ENCODE measurements around the gene ATXN10. TPM values are rescaled to one million over a fixed set of nuclear protein-coding genes. Genes with fewer than 3 reads are reported as not detected.

The ATXN10 gene
- total and polyA plus RNA-seq, 10 of the 15 experiments (the other 5 are each of a cell fraction or from before 2014, with no cell fraction given), result 29.2 to 249 (median 146) TPM

DNA sequence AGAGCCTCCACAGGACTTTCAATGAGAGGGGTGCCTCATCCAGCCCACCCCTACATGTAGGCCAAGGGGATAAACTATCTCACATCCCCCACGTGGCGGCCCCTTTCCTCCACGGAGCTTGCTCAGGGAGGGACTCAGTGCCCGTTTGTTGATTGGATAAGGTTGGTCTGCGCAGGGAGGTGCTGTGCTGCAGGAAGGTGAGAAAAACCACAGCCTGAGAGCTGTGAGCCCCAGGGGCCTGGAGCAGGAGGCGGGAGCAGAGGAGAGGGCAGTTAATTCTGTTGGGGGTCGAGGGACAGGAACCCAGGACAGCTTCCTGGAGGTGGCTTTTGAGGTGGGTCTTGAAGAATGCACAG, 31.9 kb upstream of the ATXN10 start:
- ChIA-PET POLR2A (no interaction called here), RAD21 (ENCODE audit: unreplicated experiment) (interaction anchor here (0.6 kb wide), 1 partner anchor 50 kb away, joined by 4 read pairs; no protein-coding TSS in a partner anchor), CTCF (no interaction called here), SMC1A (ENCODE audit: uncharacterized antibody, unreplicated experiment) (no interaction called here)
- no peak overlapping the region; the same call in 1 of the 2 replicates for H2AFZ ChIP-seq (ENCODE audit: control insufficient read depth, low read depth, low read length)
- peaks cover 5% of the 10 kb centered on the region; the same call in 1 of the 2 replicates for H3K4me1 ChIP-seq (ENCODE audit: control insufficient read depth, insufficient read depth, low read length)
- H4K20me1 ChIP-seq (ENCODE audit: control insufficient read depth, insufficient read depth), result no peaks in the 10 kb centered on the region
- 28% methylated on average over 7 of the region's 7 CpGs for WGBS (ENCODE audit: insufficient coverage, insufficient replicate concordance, low lambda C conversion rate, missing lambda C conversion rate)
- no peaks in the 10 kb centered on the region for H3K9me3 ChIP-seq (replicated peaks; ENCODE audit: control insufficient read depth, insufficient read depth, low read length)
- H3K4me3 ChIP-seq, result no peak overlapping the region
- no peak overlapping the region for H3K4me2 ChIP-seq (ENCODE audit: control insufficient read depth, insufficient read depth)
- no peaks in the 10 kb centered on the region for H3K36me3 ChIP-seq (ENCODE audit: control insufficient read depth in 2 of 2, insufficient read depth in 2 of 2, low read length in 1 of 2)
- no TSS peak for BruUV-seq (replicated peaks)
- intact Hi-C loops (cut with micrococcal nuclease; ENCODE audit: unreplicated experiment), result loop anchor here (10.0 kb wide), 1 partner anchor 225 kb away; no protein-coding TSS in a partner anchor
- in situ Hi-C loops (cut with MboI), result loop anchor here (5.0 kb wide), 1 partner anchor 328 kb away; no protein-coding TSS in a partner anchor
- no peak overlapping the region for H3K9ac ChIP-seq (ENCODE audit: control insufficient read depth, insufficient read depth, low read length)
- H3K79me2 ChIP-seq (ENCODE audit: control insufficient read depth, insufficient read depth, low read length), result no peaks in the 10 kb centered on the region
- no peak for DNase-seq (ENCODE audit: low read depth, low spot score)
- no peak for FAIRE-seq
- ATAC-seq, result no peak
- H3K27ac ChIP-seq (ENCODE audit: control insufficient read depth, insufficient read depth), result no peak overlapping the region
- peaks cover 2 to 3% of the 10 kb centered on the region in 2 experiments; a peak in 2 of 4 replicates for H3K27me3 ChIP-seq (replicated peaks in 1 of 2; ENCODE audit: control insufficient read depth in 2 of 2, insufficient read depth in 2 of 2, low read length in 1 of 2)
- TF ChIP-seq CREM (IDR thresholded peaks at IDR 0.05; ENCODE audit: low read depth), result no peak
- no peak for TF ChIP-seq HDAC6 (IDR thresholded peaks at IDR 0.05; ENCODE audit: unreplicated experiment)
- TF ChIP-seq RBBP5 (conservative IDR thresholded peaks at IDR 0.05), result no peak
- TF ChIP-seq NFXL1 (IDR thresholded peaks at IDR 0.05; ENCODE audit: borderline replicate concordance), result no peak
- TF ChIP-seq SMAD5 (IDR thresholded peaks at IDR 0.05; ENCODE audit: low read depth), result no peak
- TF ChIP-seq, protein P1, sequence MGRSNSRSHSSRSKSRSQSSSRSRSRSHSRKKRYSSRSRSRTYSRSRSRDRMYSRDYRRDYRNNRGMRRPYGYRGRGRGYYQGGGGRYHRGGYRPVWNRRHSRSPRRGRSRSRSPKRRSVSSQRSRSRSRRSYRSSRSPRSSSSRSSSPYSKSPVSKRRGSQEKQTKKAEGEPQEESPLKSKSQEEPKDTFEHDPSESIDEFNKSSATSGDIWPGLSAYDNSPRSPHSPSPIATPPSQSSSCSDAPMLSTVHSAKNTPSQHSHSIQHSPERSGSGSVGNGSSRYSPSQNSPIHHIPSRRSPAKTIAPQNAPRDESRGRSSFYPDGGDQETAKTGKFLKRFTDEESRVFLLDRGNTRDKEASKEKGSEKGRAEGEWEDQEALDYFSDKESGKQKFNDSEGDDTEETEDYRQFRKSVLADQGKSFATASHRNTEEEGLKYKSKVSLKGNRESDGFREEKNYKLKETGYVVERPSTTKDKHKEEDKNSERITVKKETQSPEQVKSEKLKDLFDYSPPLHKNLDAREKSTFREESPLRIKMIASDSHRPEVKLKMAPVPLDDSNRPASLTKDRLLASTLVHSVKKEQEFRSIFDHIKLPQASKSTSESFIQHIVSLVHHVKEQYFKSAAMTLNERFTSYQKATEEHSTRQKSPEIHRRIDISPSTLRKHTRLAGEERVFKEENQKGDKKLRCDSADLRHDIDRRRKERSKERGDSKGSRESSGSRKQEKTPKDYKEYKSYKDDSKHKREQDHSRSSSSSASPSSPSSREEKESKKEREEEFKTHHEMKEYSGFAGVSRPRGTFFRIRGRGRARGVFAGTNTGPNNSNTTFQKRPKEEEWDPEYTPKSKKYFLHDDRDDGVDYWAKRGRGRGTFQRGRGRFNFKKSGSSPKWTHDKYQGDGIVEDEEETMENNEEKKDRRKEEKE (IDR thresholded peaks at IDR 0.05), result no peak
- TF ChIP-seq NR2F1 (conservative IDR thresholded peaks at IDR 0.05), result no peak
- TF ChIP-seq, protein P2, sequence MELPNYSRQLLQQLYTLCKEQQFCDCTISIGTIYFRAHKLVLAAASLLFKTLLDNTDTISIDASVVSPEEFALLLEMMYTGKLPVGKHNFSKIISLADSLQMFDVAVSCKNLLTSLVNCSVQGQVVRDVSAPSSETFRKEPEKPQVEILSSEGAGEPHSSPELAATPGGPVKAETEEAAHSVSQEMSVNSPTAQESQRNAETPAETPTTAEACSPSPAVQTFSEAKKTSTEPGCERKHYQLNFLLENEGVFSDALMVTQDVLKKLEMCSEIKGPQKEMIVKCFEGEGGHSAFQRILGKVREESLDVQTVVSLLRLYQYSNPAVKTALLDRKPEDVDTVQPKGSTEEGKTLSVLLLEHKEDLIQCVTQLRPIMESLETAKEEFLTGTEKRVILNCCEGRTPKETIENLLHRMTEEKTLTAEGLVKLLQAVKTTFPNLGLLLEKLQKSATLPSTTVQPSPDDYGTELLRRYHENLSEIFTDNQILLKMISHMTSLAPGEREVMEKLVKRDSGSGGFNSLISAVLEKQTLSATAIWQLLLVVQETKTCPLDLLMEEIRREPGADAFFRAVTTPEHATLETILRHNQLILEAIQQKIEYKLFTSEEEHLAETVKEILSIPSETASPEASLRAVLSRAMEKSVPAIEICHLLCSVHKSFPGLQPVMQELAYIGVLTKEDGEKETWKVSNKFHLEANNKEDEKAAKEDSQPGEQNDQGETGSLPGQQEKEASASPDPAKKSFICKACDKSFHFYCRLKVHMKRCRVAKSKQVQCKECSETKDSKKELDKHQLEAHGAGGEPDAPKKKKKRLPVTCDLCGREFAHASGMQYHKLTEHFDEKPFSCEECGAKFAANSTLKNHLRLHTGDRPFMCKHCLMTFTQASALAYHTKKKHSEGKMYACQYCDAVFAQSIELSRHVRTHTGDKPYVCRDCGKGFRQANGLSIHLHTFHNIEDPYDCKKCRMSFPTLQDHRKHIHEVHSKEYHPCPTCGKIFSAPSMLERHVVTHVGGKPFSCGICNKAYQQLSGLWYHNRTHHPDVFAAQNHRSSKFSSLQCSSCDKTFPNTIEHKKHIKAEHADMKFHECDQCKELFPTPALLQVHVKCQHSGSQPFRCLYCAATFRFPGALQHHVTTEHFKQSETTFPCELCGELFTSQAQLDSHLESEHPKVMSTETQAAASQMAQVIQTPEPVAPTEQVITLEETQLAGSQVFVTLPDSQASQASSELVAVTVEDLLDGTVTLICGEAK (IDR thresholded peaks at IDR 0.05; ENCODE audit: borderline replicate concordance), result no peak
- TF ChIP-seq ZNF622 (IDR thresholded peaks at IDR 0.05), result no peak
- TF ChIP-seq NFYA (IDR thresholded peaks at IDR 0.05; ENCODE audit: borderline replicate concordance, low read depth, low read length), result no peak
- TF ChIP-seq MTA3 (IDR thresholded peaks at IDR 0.05; ENCODE audit: borderline replicate concordance, low read length), result no peak
- no peak for TF ChIP-seq CBX3 (IDR thresholded peaks at IDR 0.05; ENCODE audit: borderline replicate concordance, low read depth)
- no peak for TF ChIP-seq ESRRA (IDR thresholded peaks at IDR 0.05; ENCODE audit: low read length)
- no peak for TF ChIP-seq HDGF (IDR thresholded peaks at IDR 0.05)
- no peak for TF ChIP-seq IRF4 (IDR thresholded peaks at IDR 0.05; ENCODE audit: low read depth, low read length)
- TF ChIP-seq KDM1A (IDR thresholded peaks at IDR 0.05; ENCODE audit: borderline replicate concordance), result no peak
- no peak for TF ChIP-seq NR2C1 (IDR thresholded peaks at IDR 0.05)
- TF ChIP-seq, protein P3, sequence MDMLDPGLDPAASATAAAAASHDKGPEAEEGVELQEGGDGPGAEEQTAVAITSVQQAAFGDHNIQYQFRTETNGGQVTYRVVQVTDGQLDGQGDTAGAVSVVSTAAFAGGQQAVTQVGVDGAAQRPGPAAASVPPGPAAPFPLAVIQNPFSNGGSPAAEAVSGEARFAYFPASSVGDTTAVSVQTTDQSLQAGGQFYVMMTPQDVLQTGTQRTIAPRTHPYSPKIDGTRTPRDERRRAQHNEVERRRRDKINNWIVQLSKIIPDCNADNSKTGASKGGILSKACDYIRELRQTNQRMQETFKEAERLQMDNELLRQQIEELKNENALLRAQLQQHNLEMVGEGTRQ (IDR thresholded peaks at IDR 0.05; ENCODE audit: borderline replicate concordance, low read depth, low read length), result no peak
- TF ChIP-seq PAX8 (IDR thresholded peaks at IDR 0.05), result no peak

Measured in GM12878 (cell line).